ENCODE data around the gene PIK3R3.

The PIK3R3 gene

DNA sequence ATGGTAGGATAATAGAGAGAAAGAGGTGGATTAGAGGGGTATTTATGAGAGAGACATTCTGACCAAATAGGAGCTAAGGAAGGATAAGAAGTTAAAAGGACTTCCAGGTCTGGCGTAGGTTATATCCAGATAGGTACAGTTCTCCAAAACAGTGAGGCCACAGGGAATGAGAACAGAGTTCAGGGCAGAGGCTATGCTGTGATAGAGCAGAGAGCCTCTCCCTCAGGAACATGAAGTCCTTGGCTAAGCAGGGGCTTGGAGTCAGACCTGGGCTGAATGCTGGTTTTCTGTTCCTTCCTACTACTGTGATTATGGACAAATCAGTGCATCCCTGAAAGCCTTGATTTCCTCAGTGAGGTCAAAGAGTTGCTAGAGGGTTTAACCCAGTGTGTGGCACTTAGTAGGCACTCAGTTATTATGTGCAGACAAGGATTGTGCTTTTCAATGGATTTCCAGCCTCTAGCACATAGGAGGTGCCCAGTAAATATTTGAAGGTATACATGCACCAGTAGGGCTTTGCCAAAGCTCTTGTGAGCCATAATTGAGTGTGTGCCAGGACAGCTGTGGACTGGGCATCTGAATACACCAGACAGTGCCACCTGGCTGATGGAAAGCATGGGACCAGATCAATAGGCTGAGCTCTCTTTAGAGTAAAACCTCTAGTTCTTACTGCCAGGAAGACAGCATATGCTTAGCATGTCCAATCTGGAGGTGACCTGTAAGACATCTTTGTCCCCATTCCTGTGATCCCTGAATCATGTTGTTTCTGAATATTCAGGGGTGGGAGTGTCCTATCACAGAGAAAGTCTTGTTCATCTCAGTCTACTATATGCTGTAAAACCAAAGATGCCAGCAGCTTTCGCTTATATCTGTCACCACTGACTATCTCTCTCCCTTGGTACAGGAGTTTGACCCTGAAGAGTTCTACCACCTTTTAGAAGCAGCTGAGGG is 111.1 kb downstream of the PIK3R3 start:
- Histone ChIP-seq H3K27me3 (ENCODE audit: control insufficient read depth in 3 of 3, insufficient read depth in 3 of 3, low read depth in 1 of 3, low read length in 3 of 3) (no peaks in the 10 kb centered on the region), H3K79me1 (ENCODE audit: low read depth, low read length) (no peaks in the 10 kb centered on the region), H3K4me1 (ENCODE audit: control insufficient read depth in 2 of 2, insufficient read depth in 1 of 2, low read depth in 1 of 2, low read length in 2 of 2) (no peaks in the 10 kb centered on the region), H3K18ac (ENCODE audit: low read length) (no peak overlapping the region), H4K8ac (ENCODE audit: low read depth, low read length) (no peak overlapping the region), H2BK12ac (ENCODE audit: low read length) (no peak overlapping the region), H4K91ac (ENCODE audit: low read depth, low read length, poor library complexity) (no peak overlapping the region), H3K9ac (ENCODE audit: low read depth, low read length, poor library complexity) (no peak overlapping the region), H3K14ac (ENCODE audit: low read length) (no peak overlapping the region), H2BK5ac (ENCODE audit: low read length) (no peak overlapping the region), H3K23ac (ENCODE audit: low read depth, low read length, poor library complexity) (no peak overlapping the region), H3K27ac (replicated peaks; ENCODE audit: low read length) (no peak overlapping the region), H3K4me2 (ENCODE audit: insufficient read depth, low read length, poor library complexity, severe bottlenecking) (no peak overlapping the region), H2AK5ac (ENCODE audit: low read depth, low read length) (no peak overlapping the region), H2BK15ac (ENCODE audit: low read length) (no peak overlapping the region), H3K36me3 (replicated peaks in 1 of 2; ENCODE audit: control insufficient read depth in 2 of 2, insufficient read depth in 2 of 2, low read length in 2 of 2) (peaks cover 27 to 72% of the 10 kb centered on the region in 2 donors), H3K4ac (ENCODE audit: low read length) (no peak overlapping the region), H2BK120ac (ENCODE audit: low read depth, low read length) (no peak overlapping the region), H3K4me3 (ENCODE audit: low read length in 2 of 2) (no peak overlapping the region), H2AFZ (ENCODE audit: low read length) (no peak overlapping the region), H3K9me3 (replicated peaks in 1 of 2; ENCODE audit: control insufficient read depth in 2 of 2, insufficient read depth in 1 of 2, low read depth in 1 of 2, low read length in 2 of 2) (peaks cover 2 to 12% of the 10 kb centered on the region in 2 donors)
- WGBS, 2 donors (ENCODE audit: extremely low coverage in 2 of 2, insufficient read length in 2 of 2, insufficient replicate concordance in 1 of 2), result no CpG with 5 or more reads among the region's 2 CpGs
- no peak for DNase-seq (ENCODE audit: low spot score)

DNA sequence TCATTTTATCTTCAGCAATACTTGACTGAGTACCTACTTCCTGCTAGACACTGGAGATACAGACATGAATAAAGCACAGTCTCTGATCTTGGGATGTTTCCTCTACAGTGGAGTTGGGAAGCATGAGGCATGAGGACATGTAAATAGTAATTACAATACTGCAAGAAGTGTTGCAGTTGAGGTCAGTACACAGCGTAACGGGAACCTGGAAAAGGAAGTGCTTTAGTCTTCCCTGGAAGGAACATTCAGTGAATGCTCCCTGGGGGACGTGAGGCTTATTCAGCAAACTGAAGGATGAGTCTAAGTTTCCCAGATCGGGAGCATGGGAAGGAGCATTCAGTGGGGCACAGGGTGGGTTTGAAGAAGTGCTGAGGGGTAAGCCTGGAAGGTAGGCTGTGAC is 112.4 kb downstream of the PIK3R3 start:
- Histone ChIP-seq H3K4me3 (ENCODE audit: low read length in 2 of 2) (no peak overlapping the region), H3K23ac (ENCODE audit: low read depth, low read length, poor library complexity) (no peak overlapping the region), H3K4ac (ENCODE audit: low read length) (no peak overlapping the region), H4K8ac (ENCODE audit: low read depth, low read length) (no peak overlapping the region), H2AK5ac (ENCODE audit: low read depth, low read length) (no peak overlapping the region), H3K79me1 (ENCODE audit: low read depth, low read length) (no peaks in the 10 kb centered on the region), H2AFZ (ENCODE audit: low read length) (no peak overlapping the region), H2BK120ac (ENCODE audit: low read depth, low read length) (no peak overlapping the region), H3K14ac (ENCODE audit: low read length) (no peak overlapping the region), H2BK5ac (ENCODE audit: low read length) (no peak overlapping the region), H3K36me3 (replicated peaks in 1 of 2; ENCODE audit: control insufficient read depth in 2 of 2, insufficient read depth in 2 of 2, low read length in 2 of 2) (peaks cover 24 to 61% of the 10 kb centered on the region in 2 donors), H3K4me1 (ENCODE audit: control insufficient read depth in 2 of 2, insufficient read depth in 1 of 2, low read depth in 1 of 2, low read length in 2 of 2) (no peaks in the 10 kb centered on the region), H3K9me3 (replicated peaks in 1 of 2; ENCODE audit: control insufficient read depth in 2 of 2, insufficient read depth in 1 of 2, low read depth in 1 of 2, low read length in 2 of 2) (peaks cover 2 to 12% of the 10 kb centered on the region in 2 donors), H3K27ac (replicated peaks; ENCODE audit: low read length) (no peak overlapping the region), H3K18ac (ENCODE audit: low read length) (no peak overlapping the region), H2BK15ac (ENCODE audit: low read length) (no peak overlapping the region), H4K91ac (ENCODE audit: low read depth, low read length, poor library complexity) (no peak overlapping the region), H3K4me2 (ENCODE audit: insufficient read depth, low read length, poor library complexity, severe bottlenecking) (no peak overlapping the region), H3K9ac (ENCODE audit: low read depth, low read length, poor library complexity) (no peak overlapping the region), H3K27me3 (ENCODE audit: control insufficient read depth in 3 of 3, insufficient read depth in 3 of 3, low read depth in 1 of 3, low read length in 3 of 3) (no peaks in the 10 kb centered on the region), H2BK12ac (ENCODE audit: low read length) (no peak overlapping the region)
- no CpG with 5 or more reads among the region's 4 CpGs for WGBS, 2 donors (ENCODE audit: extremely low coverage in 2 of 2, insufficient read length in 2 of 2, insufficient replicate concordance in 1 of 2)
- DNase-seq (ENCODE audit: low spot score), result no peak

DNA sequence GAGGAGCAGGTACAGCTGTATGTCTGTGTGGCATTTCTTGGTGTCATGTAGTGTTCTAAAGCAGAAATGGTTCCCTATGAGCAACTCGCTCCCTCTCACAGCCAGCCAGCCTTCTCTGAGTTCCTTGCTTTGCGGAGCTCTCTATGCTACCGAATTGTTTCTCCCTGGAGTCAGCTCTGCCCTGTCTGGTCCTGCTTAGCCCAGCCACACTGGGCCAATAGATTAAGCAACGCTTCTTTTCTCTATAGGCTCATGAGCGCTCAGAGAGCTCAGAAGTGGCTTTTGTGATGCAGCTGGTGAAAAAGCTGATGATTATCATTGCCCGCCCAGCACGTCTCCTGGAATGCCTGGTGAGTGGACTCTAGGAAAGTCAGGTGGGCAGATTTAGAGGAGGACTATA is 113.1 kb downstream of the PIK3R3 start:
- no peak overlapping the region for H3K27ac ChIP-seq (replicated peaks; ENCODE audit: low read length)
- WGBS, 2 donors (ENCODE audit: extremely low coverage in 2 of 2, insufficient read length in 2 of 2, insufficient replicate concordance in 1 of 2), result no CpG with 5 or more reads among the region's 7 CpGs

DNA sequence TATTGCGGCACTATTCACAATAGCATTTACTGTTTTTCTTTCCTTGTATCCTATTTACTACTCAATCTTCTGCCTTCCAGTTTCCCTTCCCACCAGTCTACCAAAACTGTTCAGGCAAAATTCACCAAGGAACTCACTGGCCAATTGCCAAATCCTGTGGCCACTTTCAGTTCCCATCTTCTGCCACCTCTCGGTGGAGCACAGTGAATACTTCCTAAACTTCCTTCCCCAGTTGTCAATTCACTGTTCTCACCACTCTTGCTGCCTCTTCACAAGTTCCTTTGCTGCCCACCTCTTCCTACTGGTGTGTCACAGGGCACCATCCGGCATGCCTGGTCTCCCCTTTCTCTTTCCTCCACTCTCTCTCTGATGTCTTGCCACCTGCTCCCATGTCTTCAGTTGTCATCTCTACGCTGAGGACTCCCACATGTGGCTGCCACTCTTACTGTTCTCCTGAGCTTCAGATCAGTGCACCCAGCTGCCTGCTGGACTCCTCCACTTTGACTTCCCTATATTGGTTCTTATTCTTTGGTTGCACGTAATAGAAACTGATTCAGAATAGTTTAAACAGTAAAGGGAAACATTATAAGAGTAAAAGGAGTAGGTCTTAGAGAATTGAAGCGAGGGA is 114.4 kb downstream of the PIK3R3 start:
- Histone ChIP-seq H3K27ac (replicated peaks; ENCODE audit: low read length) (no peak overlapping the region), H3K4me3 (ENCODE audit: low read length in 2 of 2) (no peak overlapping the region), H2BK120ac (ENCODE audit: low read depth, low read length) (no peak overlapping the region), H3K18ac (ENCODE audit: low read length) (no peak overlapping the region), H2BK12ac (ENCODE audit: low read length) (no peak overlapping the region), H3K4ac (ENCODE audit: low read length) (no peak overlapping the region), H3K27me3 (ENCODE audit: control insufficient read depth in 3 of 3, insufficient read depth in 3 of 3, low read depth in 1 of 3, low read length in 3 of 3) (no peaks in the 10 kb centered on the region), H4K91ac (ENCODE audit: low read depth, low read length, poor library complexity) (no peak overlapping the region), H2AFZ (ENCODE audit: low read length) (no peak overlapping the region), H2BK15ac (ENCODE audit: low read length) (no peak overlapping the region), H3K4me2 (ENCODE audit: insufficient read depth, low read length, poor library complexity, severe bottlenecking) (no peak overlapping the region), H3K9ac (ENCODE audit: low read depth, low read length, poor library complexity) (no peak overlapping the region), H3K36me3 (replicated peaks in 1 of 2; ENCODE audit: control insufficient read depth in 2 of 2, insufficient read depth in 2 of 2, low read length in 2 of 2) (peaks cover 11 to 50% of the 10 kb centered on the region in 2 donors), H2AK5ac (ENCODE audit: low read depth, low read length) (no peak overlapping the region), H3K4me1 (ENCODE audit: control insufficient read depth in 2 of 2, insufficient read depth in 1 of 2, low read depth in 1 of 2, low read length in 2 of 2) (no peaks in the 10 kb centered on the region), H2BK5ac (ENCODE audit: low read length) (no peak overlapping the region), H3K9me3 (replicated peaks in 1 of 2; ENCODE audit: control insufficient read depth in 2 of 2, insufficient read depth in 1 of 2, low read depth in 1 of 2, low read length in 2 of 2) (no peaks in the 10 kb centered on the region), H3K79me1 (ENCODE audit: low read depth, low read length) (no peaks in the 10 kb centered on the region), H3K14ac (ENCODE audit: low read length) (no peak overlapping the region), H4K8ac (ENCODE audit: low read depth, low read length) (no peak overlapping the region), H3K23ac (ENCODE audit: low read depth, low read length, poor library complexity) (no peak overlapping the region)
- no peak for DNase-seq (ENCODE audit: low spot score)
- WGBS, 2 donors (ENCODE audit: extremely low coverage in 2 of 2, insufficient read length in 2 of 2, insufficient replicate concordance in 1 of 2), result no CpG with 5 or more reads among the region's 6 CpGs

More for the DNA sequence above, 113.1 kb downstream of the PIK3R3 start:
- no peak overlapping the region for H4K8ac ChIP-seq (ENCODE audit: low read depth, low read length)
- H3K18ac ChIP-seq (ENCODE audit: low read length), result no peak overlapping the region
- no peak overlapping the region for H2AK5ac ChIP-seq (ENCODE audit: low read depth, low read length)
- H2BK12ac ChIP-seq (ENCODE audit: low read length), result no peak overlapping the region
- no peak overlapping the region for H3K23ac ChIP-seq (ENCODE audit: low read depth, low read length, poor library complexity)
- H2BK15ac ChIP-seq (ENCODE audit: low read length), result no peak overlapping the region
- no peak overlapping the region for H3K4me2 ChIP-seq (ENCODE audit: insufficient read depth, low read length, poor library complexity, severe bottlenecking)
- H3K9ac ChIP-seq (ENCODE audit: low read depth, low read length, poor library complexity), result no peak overlapping the region
- peaks cover 2 to 10% of the 10 kb centered on the region in 2 donors for H3K9me3 ChIP-seq (replicated peaks in 1 of 2; ENCODE audit: control insufficient read depth in 2 of 2, insufficient read depth in 1 of 2, low read depth in 1 of 2, low read length in 2 of 2)
- no peak overlapping the region for H2AFZ ChIP-seq (ENCODE audit: low read length)
- H3K4me1 ChIP-seq (ENCODE audit: control insufficient read depth in 2 of 2, insufficient read depth in 1 of 2, low read depth in 1 of 2, low read length in 2 of 2), result no peaks in the 10 kb centered on the region
- H3K4me3 ChIP-seq (ENCODE audit: low read length in 2 of 2), result no peak overlapping the region
- DNase-seq (ENCODE audit: low spot score), result no peak
- H2BK120ac ChIP-seq (ENCODE audit: low read depth, low read length), result no peak overlapping the region
- no peak overlapping the region for H3K14ac ChIP-seq (ENCODE audit: low read length)
- no peaks in the 10 kb centered on the region for H3K27me3 ChIP-seq (ENCODE audit: control insufficient read depth in 3 of 3, insufficient read depth in 3 of 3, low read depth in 1 of 3, low read length in 3 of 3)
- no peak overlapping the region for H3K4ac ChIP-seq (ENCODE audit: low read length)
- no peaks in the 10 kb centered on the region for H3K79me1 ChIP-seq (ENCODE audit: low read depth, low read length)
- peaks cover 24 to 57% of the 10 kb centered on the region in 2 donors for H3K36me3 ChIP-seq (replicated peaks in 1 of 2; ENCODE audit: control insufficient read depth in 2 of 2, insufficient read depth in 2 of 2, low read length in 2 of 2)
- H4K91ac ChIP-seq (ENCODE audit: low read depth, low read length, poor library complexity), result no peak overlapping the region
- no peak overlapping the region for H2BK5ac ChIP-seq (ENCODE audit: low read length)
